Tibial nerve (tissue), 3 donors: ENCODE data around the gene MEP1B.
"Not testable (repeated sequence)": the region's sequence is repeated elsewhere in the genome, so short reads cannot be mapped to it uniquely, and the experiment has no call there.

Experiments
- CTCF ChIP-seq, 5 experiments: fragments of 200-600 bp in 3 of 5; fragments of 450-650 bp in 2 of 5; sonication (generic) in 3 of 5; IDR thresholded peaks; one replicate each; pipeline ENCODE4 v1.5.1; 2016 to 2019; ENCODE audit warnings: antibody characterized with exemption in 5 of 5, mild to moderate bottlenecking in 3 of 5, moderate library complexity in 2 of 5
- POLR2A ChIP-seq, 2 donors: fragments of 450-650 bp; IDR thresholded peaks; one replicate each; pipeline ENCODE4 v1.6.1; 2017; ENCODE audit warnings: antibody characterized with exemption in 2 of 2, mild to moderate bottlenecking in 2 of 2, moderate library complexity in 2 of 2

GRCh38 chr18:32176745-32177144 is 13.1 kb upstream of the MEP1B start:
- not testable (repeated sequence) for TF ChIP-seq CTCF, POLR2A (IDR thresholded peaks at IDR 0.05)
